Medulla oblongata (tissue), 1 donor: ENCODE measurements around the gene TMEM244.
"Not testable (repeated sequence)": the region's sequence is repeated elsewhere in the genome, so short reads cannot be mapped to it uniquely, and the experiment has no call there.

ENCODE experiments used
- DNase-seq: peaks from one replicate; pipeline ENCODE4 v3.0.0-alpha.2; 2015; ENCODE audit errors: extremely low spot score

TMEM244 gene

GRCh38 chr6:129860908-129861665 lies at the start of gene TMEM244:
Gene TMEM244, minus strand, starts transcription at chr6:129861315. Its CDS starts 127 bp downstream, at chr6:129861188.
- peak; percentile 15 for DNase-seq

- no peak for DNase-seq
Measured at GRCh38 chr6:129908858-129909257, 47.7 kb upstream of the TMEM244 start.

- DNase-seq = no peak
Measured at GRCh38 chr6:129908356-129908755, 47.2 kb upstream of the TMEM244 start.

- DNase-seq = no peak
Measured at GRCh38 chr6:129906515-129907077, 45.5 kb upstream of the TMEM244 start.

GRCh38 chr6:129903082-129903481 lies 42.0 kb upstream of the TMEM244 start:
- no peak for DNase-seq

- DNase-seq = no peak
Measured at GRCh38 chr6:129902681-129903080, 41.6 kb upstream of the TMEM244 start.

- DNase-seq = no peak
Measured at GRCh38 chr6:129901910-129902309, 40.8 kb upstream of the TMEM244 start.

- DNase-seq = peak; percentile 24
Measured at GRCh38 chr6:129895692-129896091, 34.6 kb upstream of the TMEM244 start.

- peak; percentile 25 for DNase-seq
Measured at GRCh38 chr6:129894921-129895320, 33.8 kb upstream of the TMEM244 start.

GRCh38 chr6:129893640-129894039 lies 32.5 kb upstream of the TMEM244 start:
- peak; percentile 59 for DNase-seq

- DNase-seq = no peak
Measured at GRCh38 chr6:129890701-129891100, 29.6 kb upstream of the TMEM244 start.

- DNase-seq = no peak
Measured at GRCh38 chr6:129890164-129890563, 29.0 kb upstream of the TMEM244 start.

GRCh38 chr6:129889580-129889979 lies 28.5 kb upstream of the TMEM244 start:
- DNase-seq = no peak

GRCh38 chr6:129886401-129887155 lies 25.5 kb upstream of the TMEM244 start:
- DNase-seq = no peak

- no peak for DNase-seq
Measured at GRCh38 chr6:129884211-129884610, 23.1 kb upstream of the TMEM244 start.

- DNase-seq = no peak
Measured at GRCh38 chr6:129882510-129883023, 21.5 kb upstream of the TMEM244 start.

- DNase-seq = not testable (repeated sequence)
Measured at GRCh38 chr6:129877894-129878293, 16.8 kb upstream of the TMEM244 start.

- DNase-seq = no peak
Measured at GRCh38 chr6:129875610-129876520, 14.8 kb upstream of the TMEM244 start.

GRCh38 chr6:129874837-129875236 lies 13.7 kb upstream of the TMEM244 start:
- no peak for DNase-seq

GRCh38 chr6:129872586-129872985 lies 11.5 kb upstream of the TMEM244 start:
- no peak for DNase-seq

- DNase-seq = no peak
Measured at GRCh38 chr6:129871221-129871620, 10.1 kb upstream of the TMEM244 start.
